Mesenteric fat pad (tissue), 1 donor: Measurements from ENCODE around the gene PLK5. TPM values are rescaled to one million over a fixed set of nuclear protein-coding genes. Genes with fewer than 3 reads are reported as not detected.
"Not testable (repeated sequence)": the region's sequence is repeated elsewhere in the genome, so short reads cannot be mapped to it uniquely, and the experiment has no call there.

Source experiments
- DNase-seq: peaks from one replicate; pipeline ENCODE4 v3.0.0-alpha.2; 2020; ENCODE audit warnings: low spot score
- total RNA-seq: library from RNA; stranded (reverse); fragmentation: NEBNext Ultra II Directional; extraction: Animal tissue kit (Norgen Biotek cat#: 25700); gene quantifications from one replicate; pipeline ENCODE4 v1.2.1, GENCODE V29; 2021
- donor health status: DM: yes; HTN: yes; CAD: no.

PLK5 gene
- total RNA-seq, 1 donor from 2014 or later, result not detected

GRCh38 chr19:1524972-1525325 lies 1.1 kb downstream of the PLK5 start:
- no peak for DNase-seq

- no peak for DNase-seq
Measured at GRCh38 chr19:1525343-1525742, 1.5 kb downstream of the PLK5 start.

DNA sequence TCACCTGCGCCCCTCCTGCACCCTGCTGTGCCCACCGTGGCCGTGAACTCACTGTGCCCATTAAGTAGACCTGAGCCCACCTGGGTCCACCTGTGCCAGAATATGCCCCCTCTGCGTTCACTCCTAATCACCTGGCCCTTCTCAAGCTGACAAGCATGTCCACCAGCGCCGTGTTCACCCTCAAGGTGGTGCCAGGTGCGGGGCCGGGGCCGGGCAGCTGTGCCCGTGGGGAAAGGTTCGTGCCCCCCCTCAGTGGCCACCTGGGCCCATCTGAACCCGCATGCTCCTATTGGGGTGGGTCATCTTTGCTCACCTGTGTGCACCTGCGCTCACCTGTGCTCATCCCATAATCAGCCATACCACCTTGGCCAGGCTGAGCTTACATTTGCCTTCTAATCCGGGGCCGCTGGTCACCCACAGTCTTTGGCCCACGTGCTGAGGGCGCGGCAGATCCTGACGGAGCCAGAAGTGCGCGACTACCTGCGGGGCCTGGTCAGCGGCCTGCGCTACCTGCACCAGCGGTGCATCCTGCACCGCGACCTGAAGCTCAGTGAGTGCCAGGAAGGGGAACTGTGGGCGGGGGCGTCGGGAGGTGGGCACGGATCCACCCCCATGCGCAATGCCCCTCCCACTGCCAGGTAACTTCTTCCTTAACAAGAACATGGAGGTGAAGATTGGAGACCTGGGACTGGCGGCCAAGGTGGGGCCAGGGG lies 2.3 kb downstream of the PLK5 start:
- DNase-seq, result no peak

GRCh38 chr19:1526979-1527649 lies 3.2 kb downstream of the PLK5 start:
- DNase-seq, result no peak

- DNase-seq, result no peak
Measured at GRCh38 chr19:1527650-1528309, 3.9 kb downstream of the PLK5 start.

GRCh38 chr19:1528596-1529429 lies 4.9 kb downstream of the PLK5 start:
- DNase-seq, result no peak

GRCh38 chr19:1529430-1529816 lies 5.5 kb downstream of the PLK5 start:
- DNase-seq, result no peak

DNA sequence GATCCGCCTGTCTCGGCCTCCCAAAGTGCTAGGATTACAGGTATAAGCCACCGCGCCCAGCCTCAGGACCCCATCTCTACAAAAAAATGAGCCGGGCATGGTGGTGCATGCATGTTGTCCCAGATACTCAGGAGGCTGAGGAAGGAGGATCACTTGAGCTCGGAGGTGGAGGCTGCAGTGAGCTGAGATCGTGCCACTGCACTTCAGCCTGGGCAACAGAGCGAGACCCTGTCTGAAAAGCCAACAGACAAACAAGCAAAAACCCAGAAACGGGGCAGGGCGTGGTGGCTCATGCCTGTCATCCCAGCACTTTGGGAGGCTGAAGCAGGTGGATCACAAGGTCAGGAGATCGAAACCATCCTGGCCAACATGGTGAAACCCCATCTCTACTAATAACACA lies 7.0 kb downstream of the PLK5 start:
- DNase-seq, result not testable (repeated sequence)

GRCh38 chr19:1531587-1531986 lies 7.7 kb downstream of the PLK5 start:
- DNase-seq, result no peak

DNA sequence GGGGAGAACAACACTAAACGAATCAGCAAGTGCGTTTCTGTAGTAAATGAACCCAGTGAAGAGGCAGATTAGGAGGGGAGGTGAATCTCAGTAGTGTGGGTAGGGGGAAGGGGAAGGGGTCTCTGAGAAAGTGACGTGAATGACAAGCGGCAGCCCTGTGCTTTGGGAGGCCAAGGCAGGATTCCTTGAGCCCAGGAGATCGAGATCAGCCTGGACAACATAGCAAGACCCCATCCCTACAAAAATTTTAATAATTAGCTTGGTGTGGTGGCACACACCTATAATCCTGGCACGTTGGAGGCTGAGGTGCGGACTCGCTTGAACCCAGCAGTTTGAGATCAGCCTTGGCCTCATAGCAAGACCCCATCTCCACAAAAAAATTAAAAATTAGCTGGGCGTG lies 8.1 kb downstream of the PLK5 start:
- DNase-seq, result no peak

GRCh38 chr19:1533510-1534150 lies 9.8 kb downstream of the PLK5 start:
- no peak for DNase-seq

- no peak for DNase-seq
Measured at GRCh38 chr19:1534972-1535371, 11.1 kb downstream of the PLK5 start.

- not testable (repeated sequence) for DNase-seq
Measured at GRCh38 chr19:1535699-1536098, 11.8 kb downstream of the PLK5 start.

- no peak for DNase-seq
Measured at GRCh38 chr19:1538978-1539377, 15.1 kb downstream of the PLK5 start.

GRCh38 chr19:1539749-1540148 lies 15.9 kb downstream of the PLK5 start:
- not testable (repeated sequence) for DNase-seq

- no peak for DNase-seq
Measured at GRCh38 chr19:1540365-1540925, 16.6 kb downstream of the PLK5 start.

GRCh38 chr19:1549332-1549945 lies 25.6 kb downstream of the PLK5 start:
- DNase-seq, result no peak

DNA sequence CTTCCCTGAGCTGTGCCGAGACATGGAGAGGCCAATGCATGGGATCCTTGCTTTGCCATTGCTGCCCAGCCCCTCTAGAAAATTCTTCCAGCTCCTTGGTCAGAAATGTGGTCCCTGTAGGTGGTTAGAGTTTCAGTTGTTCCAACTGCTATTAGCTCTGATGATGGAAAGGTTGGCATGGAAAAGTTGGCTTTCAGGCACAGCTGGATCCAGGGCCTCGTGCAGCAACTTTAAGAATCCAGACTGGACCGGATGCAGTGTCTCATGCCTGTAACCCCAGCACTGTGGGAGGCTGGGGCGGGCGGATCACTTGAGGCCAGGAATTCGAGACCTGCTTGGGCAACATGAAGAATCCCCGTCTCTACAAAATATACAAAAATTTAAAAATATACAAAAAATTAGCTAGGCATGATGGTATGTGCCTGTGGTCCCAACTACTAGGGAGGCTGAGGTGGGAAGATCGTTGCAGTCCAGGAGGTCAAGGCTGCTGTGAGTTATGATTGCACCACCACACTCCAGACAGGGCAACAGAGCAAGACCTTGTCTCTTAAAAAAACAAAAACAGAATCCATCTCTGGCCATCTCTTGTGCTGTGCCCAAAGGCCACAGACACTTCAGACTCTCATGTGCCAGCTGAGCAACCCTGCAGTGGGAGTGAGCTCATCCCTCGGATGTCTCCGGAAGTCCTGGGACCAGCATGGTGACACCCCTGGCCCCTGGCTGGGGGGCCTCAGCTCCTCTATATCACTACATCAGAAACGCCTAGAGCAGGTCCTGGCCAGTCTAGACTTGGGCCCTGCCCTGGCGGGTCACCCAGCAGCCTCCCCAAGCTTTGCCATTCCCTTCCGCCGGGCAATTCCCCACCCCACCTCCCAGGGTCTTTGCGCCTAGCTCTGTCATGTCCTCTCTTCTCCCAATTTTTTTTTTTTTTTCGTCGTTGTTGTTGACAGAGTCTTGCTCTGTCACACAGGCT lies 27.5 kb downstream of the PLK5 start:
- DNase-seq, result no peak

GRCh38 chr19:1553415-1553814 lies 29.5 kb downstream of the PLK5 start:
- no peak for DNase-seq
